ENCODE results near the gene HSD17B13. TPM values are rescaled to one million over a fixed set of nuclear protein-coding genes. Genes with fewer than 3 reads are reported as not detected.

HSD17B13 gene
- total and polyA plus RNA-seq, 2 experiments from 2014 or later = 0.30 to 1.00 TPM

GRCh38 chr4:87275311-87275710 is 47.4 kb downstream of the HSD17B13 start:
- no peaks in the 10 kb centered on the region for H3K36me3 ChIP-seq (replicated peaks; ENCODE audit: insufficient read depth, low read depth)
- H3K79me2 ChIP-seq = no peaks in the 10 kb centered on the region
- no peak overlapping the region for H3K4me2 ChIP-seq
- no peaks in the 10 kb centered on the region for H3K9me2 ChIP-seq (replicated peaks; ENCODE audit: insufficient read depth)
- TF ChIP-seq EZH2phosphoT487 (IDR thresholded peaks at IDR 0.05; ENCODE audit: low read depth, severe bottlenecking, unreplicated experiment) (no peak), EZH2 (IDR thresholded peaks at IDR 0.05; ENCODE audit: borderline replicate concordance) (no peak), CTCF (IDR thresholded peaks at IDR 0.05; ENCODE audit: poor library complexity) (no peak)
- H4K20me1 ChIP-seq (ENCODE audit: insufficient read depth, poor library complexity, severe bottlenecking) = no peaks in the 10 kb centered on the region
- H3K27ac ChIP-seq = no peak overlapping the region
- 56% methylated on average over 2 of the region's 2 CpGs for WGBS (ENCODE audit: low lambda C conversion rate, missing lambda C conversion rate)
- no peak overlapping the region for H3K4me3 ChIP-seq
- no peak for DNase-seq (ENCODE audit: low spot score)
- no peak overlapping the region for H2AFZ ChIP-seq
- H3K9me3 ChIP-seq (ENCODE audit: low read depth) = no peaks in the 10 kb centered on the region
- peaks cover 6% of the 10 kb centered on the region for H3K4me1 ChIP-seq (ENCODE audit: insufficient read depth)
- H3K27me3 ChIP-seq = no peaks in the 10 kb centered on the region

- no peak for DNase-seq (ENCODE audit: low spot score)
- Histone ChIP-seq H3K4me3 (no peak overlapping the region), H3K79me2 (no peaks in the 10 kb centered on the region), H3K4me1 (ENCODE audit: insufficient read depth) (peaks cover 6% of the 10 kb centered on the region), H3K4me2 (no peak overlapping the region), H3K27me3 (no peaks in the 10 kb centered on the region), H3K9me2 (replicated peaks; ENCODE audit: insufficient read depth) (no peaks in the 10 kb centered on the region), H3K9me3 (ENCODE audit: low read depth) (no peaks in the 10 kb centered on the region), H3K27ac (peak overlapping the region; percentile 36), H3K36me3 (replicated peaks; ENCODE audit: insufficient read depth, low read depth) (no peaks in the 10 kb centered on the region), H4K20me1 (ENCODE audit: insufficient read depth, poor library complexity, severe bottlenecking) (no peaks in the 10 kb centered on the region), H2AFZ (no peak overlapping the region)
- TF ChIP-seq CTCF (IDR thresholded peaks at IDR 0.05; ENCODE audit: poor library complexity) (no peak), EZH2phosphoT487 (IDR thresholded peaks at IDR 0.05; ENCODE audit: low read depth, severe bottlenecking, unreplicated experiment) (no peak), EZH2 (IDR thresholded peaks at IDR 0.05; ENCODE audit: borderline replicate concordance) (no peak)
Observed at GRCh38 chr4:87274803-87275202, 47.9 kb downstream of the HSD17B13 start.

- Histone ChIP-seq H4K20me1 (ENCODE audit: insufficient read depth, poor library complexity, severe bottlenecking) (no peaks in the 10 kb centered on the region), H3K4me3 (no peak overlapping the region), H3K4me1 (ENCODE audit: insufficient read depth) (peaks cover 6% of the 10 kb centered on the region), H3K4me2 (no peak overlapping the region), H3K9me3 (ENCODE audit: low read depth) (no peaks in the 10 kb centered on the region), H3K27ac (no peak overlapping the region), H3K79me2 (no peaks in the 10 kb centered on the region), H2AFZ (no peak overlapping the region), H3K36me3 (replicated peaks; ENCODE audit: insufficient read depth, low read depth) (no peaks in the 10 kb centered on the region), H3K27me3 (no peaks in the 10 kb centered on the region), H3K9me2 (replicated peaks; ENCODE audit: insufficient read depth) (no peaks in the 10 kb centered on the region)
- DNase-seq (ENCODE audit: low spot score) = no peak
- TF ChIP-seq EZH2phosphoT487 (IDR thresholded peaks at IDR 0.05; ENCODE audit: low read depth, severe bottlenecking, unreplicated experiment) (no peak), CTCF (IDR thresholded peaks at IDR 0.05; ENCODE audit: poor library complexity) (no peak), EZH2 (IDR thresholded peaks at IDR 0.05; ENCODE audit: borderline replicate concordance) (no peak)
Observed at GRCh38 chr4:87274327-87274726, 48.4 kb downstream of the HSD17B13 start.

- H3K36me3 ChIP-seq (replicated peaks; ENCODE audit: insufficient read depth, low read depth) = no peaks in the 10 kb centered on the region
- H3K27ac ChIP-seq = no peak overlapping the region
- no peak for TF ChIP-seq EZH2phosphoT487 (IDR thresholded peaks at IDR 0.05; ENCODE audit: low read depth, severe bottlenecking, unreplicated experiment)
- no peaks in the 10 kb centered on the region for H3K9me2 ChIP-seq (replicated peaks; ENCODE audit: insufficient read depth)
- no peaks in the 10 kb centered on the region for H4K20me1 ChIP-seq (ENCODE audit: insufficient read depth, poor library complexity, severe bottlenecking)
- no peaks in the 10 kb centered on the region for H3K9me3 ChIP-seq (ENCODE audit: low read depth)
- no peak overlapping the region for H3K4me3 ChIP-seq
- H3K27me3 ChIP-seq = no peaks in the 10 kb centered on the region
- no peak for DNase-seq (ENCODE audit: low spot score)
- WGBS (ENCODE audit: low lambda C conversion rate, missing lambda C conversion rate) = 71% methylated on average over 7 of the region's 7 CpGs
- H3K4me2 ChIP-seq = no peak overlapping the region
- H3K4me1 ChIP-seq (ENCODE audit: insufficient read depth) = no peaks in the 10 kb centered on the region
- no peak overlapping the region for H2AFZ ChIP-seq
- no peaks in the 10 kb centered on the region for H3K79me2 ChIP-seq
Observed at GRCh38 chr4:87270825-87271224, 51.9 kb downstream of the HSD17B13 start.

Data from hepatocyte (in vitro differentiated cells).